ENCODE measurements around the gene CDH20.

DNA sequence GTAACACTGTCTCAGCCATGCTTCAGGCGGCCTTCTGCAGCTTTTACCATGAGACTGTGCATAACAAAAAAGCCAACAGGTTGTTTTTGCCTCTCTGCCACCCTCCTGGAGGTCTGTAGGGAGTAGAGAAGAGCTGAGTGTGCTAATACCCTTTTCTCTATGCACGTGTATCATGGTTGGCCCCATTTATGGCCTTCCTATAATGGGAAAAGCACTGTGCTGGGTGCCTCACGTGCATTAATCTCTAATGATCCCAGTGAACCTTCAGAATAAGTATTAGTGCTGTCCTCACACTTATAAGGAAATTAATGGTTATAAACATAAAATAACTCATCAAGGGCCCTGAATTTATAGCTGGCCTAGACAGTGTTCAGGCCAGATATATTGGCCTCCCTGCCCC, 164.2 kb downstream of the CDH20 start:
- no peak for TF ChIP-seq POLR2A (IDR thresholded peaks at IDR 0.05; ENCODE audit: low read depth, low read length)
- TF ChIP-seq, protein P1, sequence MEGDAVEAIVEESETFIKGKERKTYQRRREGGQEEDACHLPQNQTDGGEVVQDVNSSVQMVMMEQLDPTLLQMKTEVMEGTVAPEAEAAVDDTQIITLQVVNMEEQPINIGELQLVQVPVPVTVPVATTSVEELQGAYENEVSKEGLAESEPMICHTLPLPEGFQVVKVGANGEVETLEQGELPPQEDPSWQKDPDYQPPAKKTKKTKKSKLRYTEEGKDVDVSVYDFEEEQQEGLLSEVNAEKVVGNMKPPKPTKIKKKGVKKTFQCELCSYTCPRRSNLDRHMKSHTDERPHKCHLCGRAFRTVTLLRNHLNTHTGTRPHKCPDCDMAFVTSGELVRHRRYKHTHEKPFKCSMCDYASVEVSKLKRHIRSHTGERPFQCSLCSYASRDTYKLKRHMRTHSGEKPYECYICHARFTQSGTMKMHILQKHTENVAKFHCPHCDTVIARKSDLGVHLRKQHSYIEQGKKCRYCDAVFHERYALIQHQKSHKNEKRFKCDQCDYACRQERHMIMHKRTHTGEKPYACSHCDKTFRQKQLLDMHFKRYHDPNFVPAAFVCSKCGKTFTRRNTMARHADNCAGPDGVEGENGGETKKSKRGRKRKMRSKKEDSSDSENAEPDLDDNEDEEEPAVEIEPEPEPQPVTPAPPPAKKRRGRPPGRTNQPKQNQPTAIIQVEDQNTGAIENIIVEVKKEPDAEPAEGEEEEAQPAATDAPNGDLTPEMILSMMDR (conservative IDR thresholded peaks at IDR 0.05; ENCODE audit: low read depth, low read length): no peak
- TF ChIP-seq USF2 (IDR thresholded peaks at IDR 0.05; ENCODE audit: low read depth, low read length): no peak
- no peak for TF ChIP-seq RAD21 (IDR thresholded peaks at IDR 0.05; ENCODE audit: low read length)
- TF ChIP-seq, protein P2, sequence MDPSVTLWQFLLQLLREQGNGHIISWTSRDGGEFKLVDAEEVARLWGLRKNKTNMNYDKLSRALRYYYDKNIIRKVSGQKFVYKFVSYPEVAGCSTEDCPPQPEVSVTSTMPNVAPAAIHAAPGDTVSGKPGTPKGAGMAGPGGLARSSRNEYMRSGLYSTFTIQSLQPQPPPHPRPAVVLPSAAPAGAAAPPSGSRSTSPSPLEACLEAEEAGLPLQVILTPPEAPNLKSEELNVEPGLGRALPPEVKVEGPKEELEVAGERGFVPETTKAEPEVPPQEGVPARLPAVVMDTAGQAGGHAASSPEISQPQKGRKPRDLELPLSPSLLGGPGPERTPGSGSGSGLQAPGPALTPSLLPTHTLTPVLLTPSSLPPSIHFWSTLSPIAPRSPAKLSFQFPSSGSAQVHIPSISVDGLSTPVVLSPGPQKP (IDR thresholded peaks at IDR 0.05; ENCODE audit: borderline replicate concordance, low read depth, low read length): no peak
- TF ChIP-seq SMC3 (IDR thresholded peaks at IDR 0.05; ENCODE audit: low read depth, low read length): no peak
